Activated naive CD4-positive, alpha-beta T cell treated with anti-CD3 and anti-CD28 coated beads, Interleukin-2, amount 50 U/mL, for 24 hours (primary cell): ENCODE data around the gene SP7.
A peak's percentile ranks its signal among the peaks of the same experiment; 100 is the strongest.
"Not testable (repeated sequence)": the region's sequence is repeated elsewhere in the genome, so short reads cannot be mapped to it uniquely, and the experiment has no call there.

Source experiments
- H3K27ac Mint-ChIP-seq: one replicate; pipeline ENCODE4 v1.8.0; 2021; ENCODE audit warnings: mild to moderate bottlenecking, mixed read lengths
- H3K27me3 Mint-ChIP-seq: one replicate; pipeline ENCODE4 v1.8.0; 2021; ENCODE audit warnings: mixed read lengths
- H3K36me3 Mint-ChIP-seq: one replicate; pipeline ENCODE4 v1.8.0; 2021; ENCODE audit warnings: mixed read lengths
- H3K4me1 Mint-ChIP-seq: one replicate; pipeline ENCODE4 v1.8.0; 2021; ENCODE audit warnings: mixed read lengths
- H3K4me3 Mint-ChIP-seq: one replicate; pipeline ENCODE4 v1.8.0; 2021; ENCODE audit warnings: mild to moderate bottlenecking, mixed read lengths
- H3K9me3 Mint-ChIP-seq: one replicate; pipeline ENCODE4 v1.8.0; 2021; ENCODE audit warnings: mixed read lengths

SP7 gene

DNA sequence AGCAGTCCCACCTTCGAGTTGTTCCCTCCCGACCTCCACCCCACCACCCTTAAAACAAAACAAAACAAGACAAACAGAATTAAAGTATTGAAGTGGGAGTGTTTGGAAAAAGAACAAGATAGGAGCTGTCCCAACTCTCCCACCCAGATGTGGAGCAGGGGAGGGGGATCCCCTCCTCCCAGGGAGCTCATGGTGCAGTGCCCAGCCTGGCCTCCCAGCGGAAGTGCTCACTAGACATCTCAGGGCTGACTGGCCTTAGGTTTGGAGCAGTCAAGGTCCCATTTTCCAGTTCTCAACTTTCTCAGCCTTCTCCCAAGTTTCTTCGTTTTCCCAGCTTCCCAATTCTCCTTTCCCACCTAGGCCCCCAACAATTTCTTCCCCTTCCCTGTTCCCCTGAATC is 2.9 kb downstream of the SP7 start:
- peaks cover 5% of the 10 kb centered on the region for H3K4me1 Mint-ChIP-seq
- H3K4me3 Mint-ChIP-seq = no peak overlapping the region
- H3K27me3 Mint-ChIP-seq = peaks cover 20% of the 10 kb centered on the region
- H3K36me3 Mint-ChIP-seq = no peaks in the 10 kb centered on the region
- no peaks in the 10 kb centered on the region for H3K9me3 Mint-ChIP-seq
- H3K27ac Mint-ChIP-seq = no peak overlapping the region

GRCh38 chr12:53332744-53333143 is 3.4 kb downstream of the SP7 start:
- Mint-ChIP-seq H3K4me1 (peaks cover 3% of the 10 kb centered on the region), H3K27ac (no peak overlapping the region), H3K9me3 (no peaks in the 10 kb centered on the region), H3K4me3 (no peak overlapping the region), H3K27me3 (peaks cover 16% of the 10 kb centered on the region), H3K36me3 (no peaks in the 10 kb centered on the region)

- H3K27me3 Mint-ChIP-seq = peaks cover 13% of the 10 kb centered on the region
- not testable (repeated sequence) for H3K27ac Mint-ChIP-seq, H3K4me3 Mint-ChIP-seq, H3K9me3 Mint-ChIP-seq, H3K4me1 Mint-ChIP-seq, H3K36me3 Mint-ChIP-seq
Measured at GRCh38 chr12:53332339-53332738, 3.8 kb downstream of the SP7 start.

DNA sequence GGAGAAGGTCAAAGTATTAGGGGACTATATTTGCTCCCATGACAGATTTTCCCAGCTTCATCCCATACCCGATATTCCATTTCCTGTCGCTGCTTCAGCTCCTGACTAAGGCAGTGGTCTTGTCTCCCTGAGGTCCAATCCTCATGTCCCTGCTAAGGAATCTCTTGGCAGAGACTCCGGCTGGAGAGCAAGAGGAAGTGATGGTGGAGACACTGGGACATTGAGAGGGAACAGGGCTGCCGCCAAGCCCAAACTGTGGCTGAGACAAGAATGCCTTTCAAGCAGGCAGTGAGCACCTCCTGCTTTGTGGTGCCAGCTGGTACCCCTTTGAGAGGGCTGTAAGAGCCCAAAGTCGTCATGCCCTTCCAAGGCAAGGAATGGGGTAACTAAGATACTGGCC is 5.5 kb downstream of the SP7 start:
- Mint-ChIP-seq H3K36me3 (no peaks in the 10 kb centered on the region), H3K4me3 (no peak overlapping the region), H3K4me1 (no peaks in the 10 kb centered on the region), H3K9me3 (no peaks in the 10 kb centered on the region), H3K27me3 (peaks cover 3% of the 10 kb centered on the region), H3K27ac (no peak overlapping the region)

- no peak overlapping the region for H3K4me3 Mint-ChIP-seq
- no peaks in the 10 kb centered on the region for H3K9me3 Mint-ChIP-seq
- no peak overlapping the region for H3K27ac Mint-ChIP-seq
- H3K27me3 Mint-ChIP-seq = peaks cover 2% of the 10 kb centered on the region
- peaks cover 13% of the 10 kb centered on the region for H3K4me1 Mint-ChIP-seq
- H3K36me3 Mint-ChIP-seq = no peaks in the 10 kb centered on the region
Measured at GRCh38 chr12:53328043-53328435, 8.1 kb downstream of the SP7 start.

GRCh38 chr12:53327435-53328042 is 8.6 kb downstream of the SP7 start:
- Mint-ChIP-seq H3K4me3 (no peak overlapping the region), H3K36me3 (no peaks in the 10 kb centered on the region), H3K9me3 (no peaks in the 10 kb centered on the region), H3K27me3 (peaks cover 2% of the 10 kb centered on the region), H3K4me1 (peaks cover 17% of the 10 kb centered on the region), H3K27ac (peak overlapping the region; percentile 6)

DNA sequence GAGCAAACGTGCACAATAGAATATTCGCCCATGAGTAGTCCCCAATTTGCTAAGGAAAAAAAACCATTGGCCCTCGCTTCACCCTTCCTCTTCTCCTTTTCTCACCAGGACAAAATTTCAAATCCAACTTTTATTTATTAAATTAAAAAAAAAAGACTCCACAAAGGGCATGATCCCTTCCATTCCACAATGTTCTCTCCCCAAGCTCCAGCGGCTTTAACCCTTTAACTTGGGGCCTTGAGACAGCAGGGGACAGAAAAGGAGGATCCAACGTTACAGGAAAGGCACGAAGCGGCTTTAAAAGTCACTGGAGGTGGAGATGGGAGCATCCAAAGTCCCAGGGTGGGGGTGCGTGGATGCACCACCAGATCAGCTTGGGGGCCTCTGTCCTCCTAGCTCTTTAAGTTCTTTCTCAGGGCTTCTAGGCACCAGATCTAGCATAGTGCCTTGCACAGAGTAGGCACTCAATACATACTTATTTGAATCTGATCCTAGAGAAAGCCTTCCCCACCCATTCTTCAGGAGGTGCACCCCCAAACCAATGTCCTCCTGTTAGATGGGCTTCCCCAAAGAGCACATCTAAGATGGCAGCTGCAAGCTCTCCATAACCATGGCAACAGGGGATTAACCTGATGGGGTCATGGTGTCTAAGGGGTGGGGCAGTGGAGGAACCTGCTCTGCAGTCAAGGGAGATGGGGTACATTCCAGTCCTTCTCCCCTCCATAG is 9.5 kb downstream of the SP7 start:
- no peak overlapping the region for H3K27ac Mint-ChIP-seq
- H3K4me1 Mint-ChIP-seq = peaks cover 21% of the 10 kb centered on the region

DNA sequence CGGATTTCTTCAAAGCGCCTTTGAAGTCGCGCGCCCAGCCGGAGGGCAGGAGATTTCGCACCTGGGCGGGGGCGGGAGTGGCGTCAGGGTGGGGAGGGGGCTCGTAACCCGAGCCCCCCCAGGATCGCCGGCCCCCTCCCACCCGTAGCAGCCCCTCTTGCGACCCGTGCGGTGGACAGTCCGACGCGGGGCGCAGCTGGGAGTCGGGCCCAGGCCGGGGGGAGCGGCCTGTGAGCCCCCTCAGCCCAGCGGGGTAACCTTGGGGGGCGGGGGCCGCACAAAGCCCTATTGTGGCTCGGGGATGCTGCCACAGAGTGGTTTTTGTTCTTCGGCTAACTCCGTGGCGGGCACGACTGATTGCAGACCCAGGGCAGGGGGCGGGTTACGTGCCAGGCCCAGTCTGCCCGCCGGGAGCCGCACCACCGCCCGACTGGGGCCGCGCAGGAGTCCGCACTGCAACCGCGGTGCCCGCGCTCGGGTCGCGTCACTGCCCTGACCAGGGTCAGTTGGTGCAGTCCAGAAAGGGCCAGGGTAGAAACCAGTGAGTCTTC is 10.6 kb downstream of the SP7 start:
- no peaks in the 10 kb centered on the region for H3K9me3 Mint-ChIP-seq
- peak overlapping the region; percentile 96 for H3K4me3 Mint-ChIP-seq
- no peak overlapping the region for H3K27ac Mint-ChIP-seq
- H3K36me3 Mint-ChIP-seq = no peaks in the 10 kb centered on the region
- H3K27me3 Mint-ChIP-seq = no peaks in the 10 kb centered on the region
- H3K4me1 Mint-ChIP-seq = peaks cover 32% of the 10 kb centered on the region

More for the DNA sequence above, 9.5 kb downstream of the SP7 start:
- Mint-ChIP-seq H3K27me3 (no peaks in the 10 kb centered on the region), H3K9me3 (no peaks in the 10 kb centered on the region), H3K36me3 (no peaks in the 10 kb centered on the region), H3K4me3 (peak overlapping the region; percentile 77)

GRCh38 chr12:53324779-53325510 is 11.2 kb downstream of the SP7 start:
- peaks cover 38% of the 10 kb centered on the region for H3K4me1 Mint-ChIP-seq
- peak overlapping the region; percentile 96 for H3K4me3 Mint-ChIP-seq
- H3K36me3 Mint-ChIP-seq = no peaks in the 10 kb centered on the region
- no peaks in the 10 kb centered on the region for H3K27me3 Mint-ChIP-seq
- H3K27ac Mint-ChIP-seq = peak overlapping the region; percentile 99
- H3K9me3 Mint-ChIP-seq = no peaks in the 10 kb centered on the region

- Mint-ChIP-seq H3K27ac (peak overlapping the region; percentile 99), H3K4me3 (peak overlapping the region; percentile 96), H3K36me3 (no peaks in the 10 kb centered on the region), H3K9me3 (no peaks in the 10 kb centered on the region), H3K4me1 (peaks cover 39% of the 10 kb centered on the region), H3K27me3 (no peaks in the 10 kb centered on the region)
Measured at GRCh38 chr12:53324113-53324778, 11.9 kb downstream of the SP7 start.

DNA sequence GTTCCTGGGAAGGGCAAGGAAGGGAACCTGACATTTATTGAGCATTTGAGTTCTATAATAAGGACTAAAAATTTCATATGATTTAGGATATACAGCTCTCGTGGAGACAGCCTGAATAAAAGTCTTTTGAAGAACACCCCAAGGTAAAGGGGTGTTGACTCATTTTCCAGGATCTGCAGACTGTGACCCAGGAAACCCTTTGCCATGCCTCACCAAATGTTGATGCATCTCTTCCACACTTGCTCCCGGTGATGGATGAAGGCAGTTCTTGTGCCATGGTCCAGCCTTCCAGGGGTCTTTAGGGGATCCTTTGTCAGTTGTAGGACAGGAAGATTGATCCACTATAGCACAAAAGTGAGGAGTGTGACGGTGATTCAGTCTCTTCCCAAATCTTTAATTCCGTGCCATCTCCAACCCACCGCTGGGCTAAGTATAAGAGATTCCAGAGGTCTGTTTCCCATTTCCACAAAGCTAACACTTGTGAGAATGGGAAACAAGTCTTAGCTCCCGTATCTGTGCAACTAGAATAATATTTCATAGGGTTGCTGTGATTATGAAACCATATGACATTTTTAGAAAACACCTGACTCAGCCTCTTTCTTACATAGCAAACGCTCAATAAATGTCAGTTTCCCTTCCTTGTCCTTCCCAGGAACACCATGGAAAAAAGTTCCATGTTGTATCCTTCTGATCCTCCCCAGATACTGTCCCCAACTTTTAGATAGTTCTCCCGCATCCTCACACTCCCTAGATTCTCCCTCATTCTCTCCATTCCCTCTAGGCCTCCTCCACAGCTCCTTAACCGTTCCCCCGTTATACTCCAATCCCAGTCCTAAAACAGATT is 15.6 kb downstream of the SP7 start:
- H3K4me1 Mint-ChIP-seq = peaks cover 45% of the 10 kb centered on the region
- H3K27ac Mint-ChIP-seq = peak overlapping the region; percentile 94
- peaks cover 8% of the 10 kb centered on the region for H3K36me3 Mint-ChIP-seq
- peak overlapping the region; percentile 93 for H3K4me3 Mint-ChIP-seq
- H3K27me3 Mint-ChIP-seq = no peaks in the 10 kb centered on the region
- no peaks in the 10 kb centered on the region for H3K9me3 Mint-ChIP-seq

GRCh38 chr12:53313996-53314395 is 22.2 kb downstream of the SP7 start:
- no peaks in the 10 kb centered on the region for H3K9me3 Mint-ChIP-seq
- peak overlapping the region; percentile 17 for H3K27ac Mint-ChIP-seq
- H3K27me3 Mint-ChIP-seq = no peaks in the 10 kb centered on the region
- no peak overlapping the region for H3K4me3 Mint-ChIP-seq
- H3K4me1 Mint-ChIP-seq = peaks cover 6% of the 10 kb centered on the region
- H3K36me3 Mint-ChIP-seq = peaks cover 13% of the 10 kb centered on the region

DNA sequence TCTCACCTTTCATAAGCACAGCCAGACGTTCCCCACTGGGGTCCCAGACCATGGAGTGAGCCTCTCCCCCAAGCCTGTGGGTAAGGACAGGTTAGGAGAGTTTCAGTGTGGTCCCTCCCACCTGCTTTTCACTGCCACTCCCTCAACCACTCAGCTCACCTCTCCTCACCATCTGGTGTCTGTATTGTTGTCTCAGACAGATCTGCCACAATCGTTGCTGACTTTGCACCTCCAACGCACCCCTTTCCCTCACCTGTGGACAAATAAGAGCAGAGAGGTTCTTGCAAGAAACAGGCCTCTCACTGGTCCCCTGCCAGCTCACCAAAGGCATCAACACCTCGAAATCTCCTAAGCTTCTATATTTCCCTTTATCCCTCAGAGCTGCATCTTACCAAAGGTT is 27.9 kb downstream of the SP7 start:
- Mint-ChIP-seq H3K27ac (no peak overlapping the region), H3K4me1 (no peaks in the 10 kb centered on the region), H3K4me3 (no peak overlapping the region), H3K36me3 (peaks cover 12% of the 10 kb centered on the region), H3K27me3 (no peaks in the 10 kb centered on the region), H3K9me3 (no peaks in the 10 kb centered on the region)

- Mint-ChIP-seq H3K9me3 (no peaks in the 10 kb centered on the region), H3K27me3 (no peaks in the 10 kb centered on the region), H3K36me3 (peaks cover 12% of the 10 kb centered on the region), H3K4me1 (peaks cover 11% of the 10 kb centered on the region), H3K27ac (peak overlapping the region; percentile 38), H3K4me3 (no peak overlapping the region)
Measured at GRCh38 chr12:53306826-53307225, 29.3 kb downstream of the SP7 start.

DNA sequence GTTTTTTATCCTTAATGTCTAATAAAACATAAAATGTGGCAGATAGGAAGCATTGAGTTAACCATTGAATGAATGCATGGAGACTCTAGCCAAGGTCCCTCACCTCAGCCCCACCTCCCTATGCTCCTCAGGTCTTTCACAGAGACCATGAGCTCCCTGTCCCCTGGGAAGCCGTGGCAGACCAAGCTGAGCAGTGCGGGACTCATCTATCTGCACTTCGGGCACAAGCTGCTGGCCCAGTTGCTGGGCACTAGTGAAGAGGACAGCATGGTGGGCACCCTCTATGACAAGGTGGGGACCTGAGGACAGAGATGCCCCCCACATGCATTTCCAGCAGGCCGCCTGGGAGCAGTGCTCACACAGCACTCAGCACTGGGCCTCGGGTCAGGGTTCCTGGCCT is 33.3 kb downstream of the SP7 start:
- no peaks in the 10 kb centered on the region for H3K9me3 Mint-ChIP-seq
- peaks cover 15% of the 10 kb centered on the region for H3K36me3 Mint-ChIP-seq
- H3K27me3 Mint-ChIP-seq = no peaks in the 10 kb centered on the region
- peak overlapping the region; percentile 49 for H3K4me3 Mint-ChIP-seq
- peak overlapping the region; percentile 84 for H3K27ac Mint-ChIP-seq
- H3K4me1 Mint-ChIP-seq = peaks cover 48% of the 10 kb centered on the region
